Measurements from ENCODE around the gene CARD9. TPM values are rescaled to one million over a fixed set of nuclear protein-coding genes. Genes with fewer than 3 reads are reported as not detected.

CARD9 gene
- total and polyA plus RNA-seq, 10 donors: 5.7 to 25.5 (median 18.2) TPM

DNA sequence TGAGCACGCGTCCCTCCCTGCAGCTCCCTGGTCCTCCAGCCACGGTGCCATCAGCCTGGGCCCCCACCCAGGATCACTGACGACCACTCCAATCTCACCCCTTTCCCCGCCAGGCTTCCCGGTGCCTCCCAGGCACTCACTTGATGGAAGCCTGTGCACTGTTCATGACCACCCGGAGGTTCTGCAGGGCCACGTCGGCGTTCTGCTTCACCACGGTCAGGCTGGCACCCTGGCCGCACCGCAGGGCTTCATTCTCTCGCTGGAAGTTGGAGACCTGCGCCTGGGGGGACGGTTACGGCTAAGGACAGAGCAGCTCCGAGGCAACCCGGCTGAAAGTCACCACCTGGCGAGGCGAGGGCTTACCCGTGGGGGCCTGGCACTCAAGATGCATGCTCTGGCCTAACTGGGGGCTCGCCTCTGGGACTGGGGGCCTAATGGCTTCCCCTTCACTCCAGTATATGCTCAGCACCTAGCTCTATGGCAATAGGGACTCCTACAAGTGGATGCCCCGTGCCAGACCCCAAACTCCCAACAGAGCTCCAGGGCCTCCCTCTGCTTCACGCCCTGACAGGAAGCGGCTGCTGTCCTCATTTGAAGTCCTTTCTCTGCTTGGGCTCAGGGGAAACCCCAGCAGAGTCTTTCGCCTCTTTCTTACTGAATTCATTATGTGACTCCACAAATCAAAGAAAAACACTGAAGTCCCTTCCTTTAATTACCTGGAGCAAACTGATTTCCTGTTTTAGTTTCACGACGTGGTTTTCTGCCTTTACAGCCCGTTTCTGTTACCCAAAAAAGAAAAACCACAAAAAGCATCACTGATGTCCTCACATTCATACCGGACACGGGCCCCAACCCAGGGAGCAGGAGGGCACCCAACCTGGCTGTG is 30.7 kb upstream of the CARD9 start:
- no peaks in the 10 kb centered on the region for H3K27me3 ChIP-seq (replicated peaks in 1 of 7)
- DNase-seq: peak; percentile 80
- TF ChIP-seq, protein P1, sequence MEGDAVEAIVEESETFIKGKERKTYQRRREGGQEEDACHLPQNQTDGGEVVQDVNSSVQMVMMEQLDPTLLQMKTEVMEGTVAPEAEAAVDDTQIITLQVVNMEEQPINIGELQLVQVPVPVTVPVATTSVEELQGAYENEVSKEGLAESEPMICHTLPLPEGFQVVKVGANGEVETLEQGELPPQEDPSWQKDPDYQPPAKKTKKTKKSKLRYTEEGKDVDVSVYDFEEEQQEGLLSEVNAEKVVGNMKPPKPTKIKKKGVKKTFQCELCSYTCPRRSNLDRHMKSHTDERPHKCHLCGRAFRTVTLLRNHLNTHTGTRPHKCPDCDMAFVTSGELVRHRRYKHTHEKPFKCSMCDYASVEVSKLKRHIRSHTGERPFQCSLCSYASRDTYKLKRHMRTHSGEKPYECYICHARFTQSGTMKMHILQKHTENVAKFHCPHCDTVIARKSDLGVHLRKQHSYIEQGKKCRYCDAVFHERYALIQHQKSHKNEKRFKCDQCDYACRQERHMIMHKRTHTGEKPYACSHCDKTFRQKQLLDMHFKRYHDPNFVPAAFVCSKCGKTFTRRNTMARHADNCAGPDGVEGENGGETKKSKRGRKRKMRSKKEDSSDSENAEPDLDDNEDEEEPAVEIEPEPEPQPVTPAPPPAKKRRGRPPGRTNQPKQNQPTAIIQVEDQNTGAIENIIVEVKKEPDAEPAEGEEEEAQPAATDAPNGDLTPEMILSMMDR (IDR thresholded peaks at IDR 0.05 in 8 of 11, conservative IDR thresholded peaks at IDR 0.05 in 3 of 11): no peak
- peak in 1 of 3 donors; percentile 61 for TF ChIP-seq POLR2AphosphoS5 (IDR thresholded peaks at IDR 0.05)
- H3K9me3 ChIP-seq: no peaks in the 10 kb centered on the region
- H3K4me1 ChIP-seq: peaks cover 19 to 81% (median 49%) of the 10 kb centered on the region in 6 donors
- intact Hi-C loops (cut with DNase I; ENCODE audit: low total_unique reads): no loop called here
- 67 to 72% (median 71%) methylated on average over 24 to 32 of the region's 32 CpGs for WGBS, 5 donors
- peak overlapping the region in 1 of 8 donors; percentile 41 for H3K4me3 ChIP-seq
- peak overlapping the region; percentile 16 to 87 (median 70) for H3K27ac ChIP-seq
- H3K36me3 ChIP-seq: peaks cover 0 to 63% (median 37%) of the 10 kb centered on the region in 6 donors

DNA sequence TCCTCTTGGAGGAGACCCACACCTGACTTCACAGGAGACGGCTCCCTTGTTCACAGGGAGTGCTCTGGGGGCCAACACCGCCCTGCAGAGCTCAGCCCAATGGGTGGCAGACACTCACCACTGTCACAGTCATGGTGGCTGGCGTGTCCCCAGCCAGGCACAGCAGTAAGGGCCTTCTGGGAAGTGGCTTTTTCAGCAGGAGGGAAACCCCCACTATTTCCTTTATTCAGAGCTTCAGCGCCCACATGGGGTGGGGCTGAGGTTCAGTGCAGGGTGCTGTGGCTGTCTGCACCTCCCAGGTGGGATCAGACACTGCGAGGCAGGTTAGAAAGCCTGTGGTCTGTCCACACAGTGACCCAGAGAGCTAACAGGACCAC is 30.1 kb upstream of the CARD9 start:
- peak overlapping the region in 1 of 8 donors; percentile 41 for H3K4me3 ChIP-seq
- 37 to 74% (median 55%) methylated on average over 5 of the region's 5 CpGs for WGBS, 5 donors
- TF ChIP-seq POLR2AphosphoS5 (IDR thresholded peaks at IDR 0.05): peak in 1 of 3 donors; percentile 53
- no peak for TF ChIP-seq POLR2A (IDR thresholded peaks at IDR 0.05)
- TF ChIP-seq, protein P1 (IDR thresholded peaks at IDR 0.05 in 8 of 11, conservative IDR thresholded peaks at IDR 0.05 in 3 of 11): no peak
- H3K4me1 ChIP-seq: peaks cover 25 to 81% (median 49%) of the 10 kb centered on the region in 6 donors
- no peaks in the 10 kb centered on the region for H3K27me3 ChIP-seq (replicated peaks in 1 of 7)
- H3K27ac ChIP-seq: peak overlapping the region in 7 of 8 donors; percentile 16 to 87 (median 72)
- intact Hi-C loops (cut with DNase I; ENCODE audit: low total_unique reads): no loop called here
- peak; percentile 86 for DNase-seq
- H3K36me3 ChIP-seq: peaks cover 0 to 63% (median 37%) of the 10 kb centered on the region in 6 donors
- H3K9me3 ChIP-seq: no peaks in the 10 kb centered on the region

DNA sequence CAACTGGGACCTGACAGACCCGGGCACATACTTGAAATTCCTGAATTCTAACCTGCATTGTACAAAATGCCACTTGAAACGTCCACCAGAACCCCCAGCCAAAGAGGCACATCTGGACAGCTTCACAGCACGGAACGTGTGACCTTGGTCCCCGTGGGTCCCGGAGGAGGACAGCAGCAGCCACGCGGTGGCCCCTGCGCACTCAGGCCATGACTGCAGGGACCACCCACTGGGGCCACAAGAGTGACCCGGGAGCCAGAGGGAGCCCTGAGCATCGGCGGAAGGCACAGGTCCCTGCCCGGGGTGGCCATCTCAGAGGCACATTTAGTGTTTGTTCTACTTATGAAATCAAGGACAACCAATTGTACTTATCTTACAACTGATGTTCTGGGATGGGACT is 28.6 kb upstream of the CARD9 start:
- no peak overlapping the region for H3K27ac ChIP-seq
- H3K4me3 ChIP-seq: no peak overlapping the region
- TF ChIP-seq, protein P1 (IDR thresholded peaks at IDR 0.05 in 8 of 11, conservative IDR thresholded peaks at IDR 0.05 in 3 of 11): no peak
- no peak for TF ChIP-seq POLR2AphosphoS5 (IDR thresholded peaks at IDR 0.05)
- TF ChIP-seq POLR2A (IDR thresholded peaks at IDR 0.05): no peak
- no peaks in the 10 kb centered on the region for H3K27me3 ChIP-seq (replicated peaks in 1 of 7)
- H3K9me3 ChIP-seq: no peaks in the 10 kb centered on the region
- H3K36me3 ChIP-seq: peaks cover 0 to 62% (median 31%) of the 10 kb centered on the region in 6 donors
- peak; percentile 73 for DNase-seq
- H3K4me1 ChIP-seq: peaks cover 26 to 80% (median 48%) of the 10 kb centered on the region in 6 donors
- 83 to 91% (median 86%) methylated on average over 10 to 13 of the region's 13 CpGs for WGBS, 5 donors
- intact Hi-C loops (cut with DNase I; ENCODE audit: low total_unique reads): no loop called here
